Spleen (tissue), 11 donors: ENCODE data around the gene VASN. TPM values are rescaled to one million over a fixed set of nuclear protein-coding genes. Genes with fewer than 3 reads are reported as not detected.
A peak's percentile ranks its signal among the peaks of the same experiment; 100 is the strongest.

ENCODE experiments used
- DNase-seq: peaks from one replicate; pipeline ENCODE4 v3.0.0-alpha.2; 2020
- H3K27ac ChIP-seq, 8 donors: fragments of 200-600 bp; sonication (generic) in 7 of 8; 1 replicate in 4 of 8; 2 replicates in 4 of 8; pipeline versions ENCODE4 v1.5.0 to v1.8.0; 2016 to 2021; ENCODE audit warnings: inconsistent platforms in 4 of 8, mild to moderate bottlenecking in 4 of 8, moderate library complexity in 1 of 8
- H3K27me3 ChIP-seq, 7 donors: fragments of 200-600 bp; sonication (generic) in 6 of 7; replicated peaks in 1 of 7; 1 replicate in 4 of 7; 2 replicates in 3 of 7; pipeline versions ENCODE4 v1.5.0 to v1.8.0; 2016 to 2021; ENCODE audit warnings: inconsistent platforms in 3 of 7, mild to moderate bottlenecking in 1 of 7
- H3K36me3 ChIP-seq, 6 donors: fragments of 200-600 bp; sonication (generic) in 5 of 6; 1 replicate in 4 of 6; 2 replicates in 2 of 6; pipeline versions ENCODE4 v1.5.0 to v1.8.0; 2016 to 2021; ENCODE audit warnings: inconsistent platforms in 2 of 6
- H3K4me1 ChIP-seq, 6 donors: fragments of 200-600 bp; sonication (generic) in 5 of 6; 1 replicate in 3 of 6; 2 replicates in 3 of 6; pipeline versions ENCODE4 v1.5.0 to v1.8.0; 2016 to 2021; ENCODE audit warnings: inconsistent platforms in 3 of 6
- H3K4me3 ChIP-seq, 8 donors: fragments of 200-600 bp; sonication (generic) in 7 of 8; 1 replicate in 4 of 8; 2 replicates in 4 of 8; pipeline versions ENCODE4 v1.5.0 to v1.8.0; 2016 to 2021; ENCODE audit warnings: inconsistent platforms in 4 of 8, mild to moderate bottlenecking in 4 of 8, moderate library complexity in 2 of 8
- H3K9me3 ChIP-seq, 8 donors: fragments of 200-600 bp; sonication (generic) in 7 of 8; 1 replicate in 4 of 8; 2 replicates in 4 of 8; pipeline versions ENCODE4 v1.5.0 to v1.8.0; 2016 to 2021; ENCODE audit warnings: inconsistent platforms in 4 of 8
- CTCF ChIP-seq, 11 experiments: fragments of 200-600 bp in 7 of 11; fragments of 450-650 bp in 4 of 11; sonication (generic) in 4 of 11; IDR thresholded peaks in 8 of 11; conservative IDR thresholded peaks in 3 of 11; 1 replicate in 7 of 11; 2 replicates in 4 of 11; pipeline versions ENCODE4 v1.4.0 to v1.8.0; 2016 to 2021; ENCODE audit warnings: antibody characterized with exemption in 11 of 11, inconsistent platforms in 4 of 11, mild to moderate bottlenecking in 1 of 11
- POLR2A ChIP-seq, 3 donors: fragments of 450-650 bp; IDR thresholded peaks; one replicate each; pipeline ENCODE4 v1.5.1; 2017; ENCODE audit warnings: antibody characterized with exemption in 3 of 3, mild to moderate bottlenecking in 1 of 3
- POLR2AphosphoS5 ChIP-seq, 3 donors: sonication (generic); formaldehyde crosslinking; IDR thresholded peaks; one replicate each; pipeline ENCODE4 v1.5.1; 2017; ENCODE audit warnings: antibody characterized with exemption in 3 of 3
- WGBS, 5 donors: extraction: QIAGEN DNeasy Blood & Tissue Kit in 3 of 5; methylation state at CpG; one replicate each; pipeline versions ENCODE4 v1.1.5 to v1.1.7; 2013 to 2018; 5-methylcytosine and 5-hydroxymethylcytosine counted together
- intact Hi-C: fragments of 100-400 bp; cut with DNase I; formaldehyde crosslinking; loops from one replicate; pipeline ENCODE4 v1.15.0; 2023; ENCODE audit warnings: low total_unique reads
- polyA plus RNA-seq, 3 donors: library from polyadenylated mRNA; stranded (reverse); fragments of 200-250 nt; gene quantifications; one replicate each; pipeline ENCODE4 v1.2.1, GENCODE V29; 2013
- total RNA-seq, 7 donors: library from RNA; depleted of rRNA in 3 of 7; stranded (reverse); fragments of >200 nt in 3 of 7; fragmentation: NEBNext Ultra II Directional in 4 of 7; extraction: Animal tissue kit (Norgen Biotek cat#: 25700) in 4 of 7; gene quantifications; one replicate each; pipeline versions ENCODE4 v1.1.0 to v1.2.1, GENCODE V29; 2016 to 2021
- donor health status: healthy with polysubstance abuse.
- donor health status: DM: no; HTN: no; CAD: no; lungs with moderate emphysema.
- donor health status: DM: no; HTN: no; CAD: no.
- donor health status: Bipolar disorder and iron deficiency.
- donor health status: healthy.
- donor health status: DM: no; HTN: no; CAD: no.
- donor health status: DM: yes; HTN: yes; CAD: no.

Gene VASN
- total and polyA plus RNA-seq, 10 donors: 2.0 to 24.9 (median 11.2) TPM

DNA sequence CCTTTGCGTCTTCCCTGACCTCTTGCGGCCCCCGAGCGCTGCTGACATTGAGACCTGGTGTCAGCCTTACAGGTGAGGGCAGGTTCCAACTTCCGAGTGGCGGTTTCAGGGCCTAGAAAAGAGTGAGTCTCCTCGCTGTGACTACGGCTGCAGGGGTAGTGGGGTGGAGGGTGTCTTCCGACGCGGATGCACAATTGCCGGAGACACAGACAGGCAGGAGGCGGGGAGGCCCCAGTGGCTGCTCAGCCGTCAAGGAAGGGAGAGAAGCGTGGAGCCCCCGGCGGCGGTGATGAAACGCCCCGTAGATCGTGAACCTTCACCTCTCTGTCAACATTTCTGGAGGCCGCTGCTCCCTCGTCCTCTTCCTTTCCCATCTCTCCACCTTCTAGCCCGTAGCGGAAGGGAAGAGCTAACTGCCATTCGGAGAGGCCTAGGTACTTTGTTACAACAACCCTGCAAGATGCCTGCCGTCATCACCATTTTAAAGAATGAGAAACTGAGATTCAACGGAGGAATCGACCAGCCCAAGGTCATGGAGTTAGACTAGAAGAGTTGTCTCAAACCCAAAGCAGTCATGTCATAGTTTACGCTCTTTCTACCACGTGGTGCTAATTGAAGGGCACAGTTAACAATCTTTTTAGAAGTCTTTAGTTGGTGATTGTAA is 54.5 kb downstream of the VASN start:
- Histone ChIP-seq H3K4me1 (peaks cover 19 to 44% (median 29%) of the 10 kb centered on the region in 6 donors), H3K36me3 (peaks cover 0 to 32% (median 1%) of the 10 kb centered on the region in 6 donors), H3K4me3 (peak overlapping the region; percentile 81 to 96 (median 90)), H3K27ac (peak overlapping the region; percentile 93 to 99 (median 98)), H3K27me3 (no peaks in the 10 kb centered on the region), H3K9me3 (no peaks in the 10 kb centered on the region)
- TF ChIP-seq CTCF (IDR thresholded peaks at IDR 0.05 in 8 of 11, conservative IDR thresholded peaks at IDR 0.05 in 3 of 11) (peak in 1 of 11 experiments; percentile 4), POLR2A (IDR thresholded peaks at IDR 0.05) (no peak), POLR2AphosphoS5 (IDR thresholded peaks at IDR 0.05) (no peak)
- no peak for DNase-seq
- intact Hi-C loops: no loop called here
- WGBS, 5 donors: 2 to 4% (median 3%) methylated on average over 23 to 31 of the region's 31 CpGs

GRCh38 chr16:4426722-4427372 is 55.2 kb downstream of the VASN start:
- DNase-seq: no peak
- intact Hi-C loops: no loop called here
- Histone ChIP-seq H3K4me3 (peak overlapping the region in 7 of 8 donors; percentile 81 to 96 (median 90)), H3K27me3 (no peaks in the 10 kb centered on the region), H3K4me1 (peaks cover 19 to 40% (median 29%) of the 10 kb centered on the region in 6 donors), H3K27ac (peak overlapping the region in 2 of 8 donors; percentile 93 to 98), H3K9me3 (no peaks in the 10 kb centered on the region), H3K36me3 (peaks cover 0 to 39% (median 8%) of the 10 kb centered on the region in 6 donors)
- 89 to 92% (median 91%) methylated on average over 12 of the region's 12 CpGs for WGBS, 5 donors
- TF ChIP-seq POLR2AphosphoS5 (IDR thresholded peaks at IDR 0.05): no peak
- no peak for TF ChIP-seq POLR2A (IDR thresholded peaks at IDR 0.05)
- no peak for TF ChIP-seq CTCF (IDR thresholded peaks at IDR 0.05 in 8 of 11, conservative IDR thresholded peaks at IDR 0.05 in 3 of 11)

- H3K4me1 ChIP-seq: peaks cover 19 to 40% (median 29%) of the 10 kb centered on the region in 6 donors
- no peak for DNase-seq
- no peak for TF ChIP-seq POLR2AphosphoS5 (IDR thresholded peaks at IDR 0.05)
- TF ChIP-seq CTCF (IDR thresholded peaks at IDR 0.05 in 8 of 11, conservative IDR thresholded peaks at IDR 0.05 in 3 of 11): no peak
- H3K27me3 ChIP-seq: no peaks in the 10 kb centered on the region
- no peaks in the 10 kb centered on the region for H3K9me3 ChIP-seq
- intact Hi-C loops: no loop called here
- H3K27ac ChIP-seq: no peak overlapping the region
- H3K4me3 ChIP-seq: no peak overlapping the region
- H3K36me3 ChIP-seq: peaks cover 0 to 56% (median 9%) of the 10 kb centered on the region in 6 donors
- 93 to 98% (median 97%) methylated on average over 7 of the region's 7 CpGs for WGBS, 5 donors
Measured at GRCh38 chr16:4428500-4428899, 56.9 kb downstream of the VASN start.

GRCh38 chr16:4431023-4431422 is 59.4 kb downstream of the VASN start:
- no peaks in the 10 kb centered on the region for H3K27me3 ChIP-seq
- no peaks in the 10 kb centered on the region for H3K9me3 ChIP-seq
- H3K4me1 ChIP-seq: peaks cover 14 to 28% (median 21%) of the 10 kb centered on the region in 6 donors
- H3K36me3 ChIP-seq: peaks cover 0 to 81% (median 28%) of the 10 kb centered on the region in 6 donors
- no peak for DNase-seq
- intact Hi-C loops: no loop called here
- H3K27ac ChIP-seq: no peak overlapping the region
- TF ChIP-seq POLR2AphosphoS5 (IDR thresholded peaks at IDR 0.05) (no peak), POLR2A (IDR thresholded peaks at IDR 0.05) (no peak), CTCF (IDR thresholded peaks at IDR 0.05 in 8 of 11, conservative IDR thresholded peaks at IDR 0.05 in 3 of 11) (no peak)
- WGBS, 5 donors: 88 to 93% (median 90%) methylated on average over 9 of the region's 9 CpGs
- no peak overlapping the region for H3K4me3 ChIP-seq
